GM12892 (cell line): ENCODE data around the gene FBXO4.

Source experiments
- POLR2A ChIP-seq: IDR thresholded peaks from 2 replicates; pipeline ENCODE4 v1.6.1; 2011; ENCODE audit warnings: low read depth, low read length, control low read depth
- POLR2AphosphoS5 ChIP-seq: IDR thresholded peaks from 2 replicates; pipeline ENCODE4 v1.6.1; 2011; ENCODE audit warnings: low read depth, low read length, control low read depth
- TAF1 ChIP-seq: IDR thresholded peaks from 2 replicates; pipeline ENCODE4 v1.6.1; 2011; ENCODE audit warnings: low read depth, mild to moderate bottlenecking, control low read depth, low read length, borderline replicate concordance

- TF ChIP-seq POLR2AphosphoS5 = no peak
- no peak for TF ChIP-seq TAF1
- TF ChIP-seq POLR2A = no peak
These were observed 46.9 kb upstream of the FBXO4 start for GRCh38 chr5:41878173-41878572.
